HUES6 (cell line): ENCODE measurements around the gene CDA.

ENCODE experiments used
- H3K27ac ChIP-seq: 2 replicates; pipeline ENCODE4 v1.7.0; 2013; ENCODE audit warnings: low read depth, mild to moderate bottlenecking, low read length, inconsistent platforms
- H3K27me3 ChIP-seq: 2 replicates; pipeline ENCODE4 v1.6.1; 2013; ENCODE audit warnings: low read length; ENCODE audit not compliant: control insufficient read depth, insufficient read depth
- H3K36me3 ChIP-seq: 2 replicates; pipeline ENCODE4 v1.6.1; 2013; ENCODE audit warnings: low read length; ENCODE audit not compliant: control insufficient read depth, insufficient read depth
- H3K4me1 ChIP-seq: 2 replicates; pipeline ENCODE4 v1.6.1; 2013; ENCODE audit warnings: low read length; ENCODE audit not compliant: control insufficient read depth, insufficient read depth
- H3K4me3 ChIP-seq: 2 replicates; pipeline ENCODE4 v1.5.1; 2013; ENCODE audit warnings: low read depth, low read length
- H3K9ac ChIP-seq: one replicate; pipeline ENCODE4 v1.6.1; 2013; ENCODE audit warnings: mild to moderate bottlenecking, low read length
- H3K9me3 ChIP-seq: 2 replicates; pipeline ENCODE4 v1.6.1; 2013; ENCODE audit warnings: low read depth, low read length; ENCODE audit not compliant: control insufficient read depth, insufficient read depth

The CDA gene

DNA sequence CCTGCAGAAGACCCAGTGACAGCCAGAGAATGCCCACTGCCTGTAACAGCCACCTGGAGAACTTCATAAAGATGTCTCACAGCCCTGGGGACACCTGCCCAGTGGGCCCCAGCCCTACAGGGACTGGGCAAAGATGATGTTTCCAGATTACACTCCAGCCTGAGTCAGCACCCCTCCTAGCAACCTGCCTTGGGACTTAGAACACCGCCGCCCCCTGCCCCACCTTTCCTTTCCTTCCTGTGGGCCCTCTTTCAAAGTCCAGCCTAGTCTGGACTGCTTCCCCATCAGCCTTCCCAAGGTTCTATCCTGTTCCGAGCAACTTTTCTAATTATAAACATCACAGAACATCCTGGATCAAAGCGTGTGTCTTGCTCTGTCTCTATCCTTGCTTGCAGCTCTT, 29.7 kb downstream of the CDA start:
- peaks cover 11% of the 10 kb centered on the region for H3K4me1 ChIP-seq
- no peak overlapping the region for H3K4me3 ChIP-seq
- no peaks in the 10 kb centered on the region for H3K9me3 ChIP-seq
- no peak overlapping the region for H3K9ac ChIP-seq
- H3K36me3 ChIP-seq, result no peaks in the 10 kb centered on the region
- H3K27ac ChIP-seq, result no peak overlapping the region
- no peaks in the 10 kb centered on the region for H3K27me3 ChIP-seq

DNA sequence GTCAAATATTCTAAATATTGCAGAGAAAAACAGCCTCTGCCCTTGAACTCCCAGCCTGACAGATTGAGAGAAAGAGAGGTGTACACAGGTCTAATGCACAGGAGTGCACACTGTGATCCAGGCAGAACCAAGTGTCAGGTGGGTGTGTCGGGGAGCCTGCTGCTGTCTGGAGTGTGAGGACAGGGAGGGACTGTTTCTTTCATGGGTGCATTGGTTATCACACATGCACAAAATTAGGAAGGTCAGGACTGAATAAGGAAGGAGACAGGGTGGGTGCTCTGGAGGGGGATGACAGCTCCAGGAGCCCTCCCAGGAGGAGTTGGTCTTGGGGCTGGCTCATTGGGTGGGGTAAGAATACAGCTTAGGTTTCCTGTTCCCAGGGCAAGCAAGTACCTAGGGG, 31.1 kb downstream of the CDA start:
- no peak overlapping the region for H3K9ac ChIP-seq
- H3K27ac ChIP-seq, result no peak overlapping the region
- H3K4me3 ChIP-seq, result no peak overlapping the region

GRCh38 chr1:20621012-20621411, 32.1 kb downstream of the CDA start:
- Histone ChIP-seq H3K27me3 (no peaks in the 10 kb centered on the region), H3K4me3 (no peak overlapping the region), H3K27ac (no peak overlapping the region), H3K9me3 (no peaks in the 10 kb centered on the region), H3K4me1 (peaks cover 11% of the 10 kb centered on the region), H3K9ac (no peak overlapping the region), H3K36me3 (no peaks in the 10 kb centered on the region)

More for the DNA sequence above, 31.1 kb downstream of the CDA start:
- Histone ChIP-seq H3K9me3 (no peaks in the 10 kb centered on the region), H3K36me3 (no peaks in the 10 kb centered on the region), H3K4me1 (peaks cover 6% of the 10 kb centered on the region), H3K27me3 (no peaks in the 10 kb centered on the region)

DNA sequence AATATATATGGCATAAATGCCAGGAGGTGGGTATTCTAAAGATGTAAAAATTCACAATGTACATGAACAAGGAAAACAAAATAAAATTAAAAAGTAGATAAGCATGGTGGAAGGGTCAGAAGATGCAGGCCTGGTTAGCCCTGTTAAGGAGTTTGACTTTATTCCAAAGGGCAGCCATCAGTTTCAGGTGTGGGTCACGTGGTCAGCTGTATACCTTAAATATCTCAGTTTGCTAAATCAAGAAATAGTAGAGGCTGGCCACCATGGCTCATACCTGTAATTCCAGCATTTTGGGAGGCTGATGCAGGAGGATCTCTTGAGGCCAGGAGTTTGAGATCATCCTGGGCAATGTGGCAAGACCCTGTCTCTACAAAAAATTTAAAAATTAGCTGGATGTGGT, 35.8 kb downstream of the CDA start:
- peak overlapping the region; percentile 78 for H3K9ac ChIP-seq
- peak overlapping the region; percentile 87 for H3K27ac ChIP-seq
- no peaks in the 10 kb centered on the region; the same call in 1 of the 2 replicates for H3K36me3 ChIP-seq
- peaks cover 19% of the 10 kb centered on the region for H3K9me3 ChIP-seq
- H3K27me3 ChIP-seq, result no peaks in the 10 kb centered on the region
- peaks cover 11% of the 10 kb centered on the region for H3K4me1 ChIP-seq
- 0 out of 2 replicates have a peak overlapping the region, but pooled peaks have one; percentile 42 for H3K4me3 ChIP-seq

GRCh38 chr1:20625176-20626097, 36.5 kb downstream of the CDA start:
- peaks cover 23% of the 10 kb centered on the region for H3K9me3 ChIP-seq
- peak overlapping the region; percentile 78 for H3K9ac ChIP-seq
- H3K27me3 ChIP-seq, result no peaks in the 10 kb centered on the region
- H3K27ac ChIP-seq, result peak overlapping the region; percentile 87
- H3K4me3 ChIP-seq, result peak overlapping the region; percentile 42
- H3K36me3 ChIP-seq, result no peaks in the 10 kb centered on the region; the same call in 1 of the 2 replicates
- H3K4me1 ChIP-seq, result peaks cover 11% of the 10 kb centered on the region

DNA sequence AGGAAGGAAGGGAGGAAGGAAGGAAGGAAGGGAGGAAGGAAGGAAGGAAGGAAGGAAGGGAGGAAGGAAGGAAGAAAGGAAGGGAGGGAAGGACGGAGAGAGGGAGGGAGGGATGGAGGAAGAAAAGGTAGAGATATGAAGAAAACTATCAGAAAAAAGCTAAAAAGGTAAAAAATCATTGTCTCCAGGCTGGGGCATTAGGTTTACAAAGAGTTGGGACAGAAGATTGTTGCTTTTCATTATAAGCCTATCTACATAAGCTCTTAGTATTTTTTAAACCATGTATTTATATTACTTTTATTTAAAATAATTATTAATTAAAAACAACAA, 37.2 kb downstream of the CDA start:
- Histone ChIP-seq H3K27ac (peak overlapping the region; percentile 87), H3K27me3 (no peaks in the 10 kb centered on the region), H3K9ac (peak overlapping the region; percentile 78), H3K4me3 (peak overlapping the region; percentile 42; the same call in 1 of the 2 replicates), H3K36me3 (no peaks in the 10 kb centered on the region; the same call in 1 of the 2 replicates), H3K4me1 (peaks cover 11% of the 10 kb centered on the region), H3K9me3 (peaks cover 28% of the 10 kb centered on the region)

DNA sequence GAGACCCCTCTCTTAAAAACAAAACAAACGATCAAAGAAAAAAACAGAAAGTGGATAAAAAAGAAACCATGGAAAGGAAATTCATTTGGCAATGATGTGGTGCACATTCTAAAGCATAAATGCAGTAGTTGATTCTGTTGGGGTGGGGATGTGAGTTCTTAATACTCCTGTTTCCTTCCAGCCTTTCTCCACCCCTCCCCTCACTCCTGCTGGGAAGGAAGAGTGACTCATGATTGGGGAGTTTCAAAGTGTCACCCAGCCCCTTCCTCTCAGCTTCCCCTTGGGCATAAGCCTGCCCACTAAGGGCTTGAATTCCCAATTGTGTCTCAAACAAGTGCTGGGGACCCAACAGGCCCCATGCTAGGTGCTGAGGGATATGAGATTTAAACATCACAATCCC, 37.6 kb downstream of the CDA start:
- Histone ChIP-seq H3K9ac (peak overlapping the region; percentile 17), H3K4me1 (peaks cover 11% of the 10 kb centered on the region), H3K27me3 (no peaks in the 10 kb centered on the region), H3K4me3 (no peak overlapping the region), H3K9me3 (peaks cover 30% of the 10 kb centered on the region), H3K27ac (peak overlapping the region; percentile 30; the same call in 1 of the 2 replicates), H3K36me3 (no peaks in the 10 kb centered on the region; the same call in 1 of the 2 replicates)

GRCh38 chr1:20630729-20631128, 41.8 kb downstream of the CDA start:
- H3K27me3 ChIP-seq, result no peaks in the 10 kb centered on the region
- H3K4me1 ChIP-seq, result peaks cover 13% of the 10 kb centered on the region
- no peak overlapping the region for H3K27ac ChIP-seq
- H3K9me3 ChIP-seq, result peaks cover 30% of the 10 kb centered on the region
- H3K9ac ChIP-seq, result no peak overlapping the region
- no peak overlapping the region for H3K4me3 ChIP-seq
- H3K36me3 ChIP-seq, result no peaks in the 10 kb centered on the region; the same call in 1 of the 2 replicates

DNA sequence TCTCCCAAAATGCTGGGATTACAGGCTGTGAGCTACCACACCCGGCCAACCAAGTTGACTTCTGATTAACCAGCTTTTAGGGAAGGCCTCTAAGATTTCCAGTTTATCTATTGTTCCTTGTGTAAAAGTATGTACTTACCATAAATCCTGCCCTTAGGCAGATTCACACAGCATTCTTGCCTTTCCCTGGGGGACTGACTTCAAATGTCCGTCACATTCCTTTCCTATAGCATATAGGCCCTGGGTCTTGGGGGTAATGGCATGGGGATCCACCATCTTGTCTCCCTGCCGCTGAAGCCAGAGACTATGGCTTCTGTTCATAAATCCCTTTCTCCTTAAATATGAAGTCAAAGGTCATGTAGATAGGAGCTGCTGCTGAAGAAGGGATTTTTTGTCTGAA, 43.5 kb downstream of the CDA start:
- Histone ChIP-seq H3K9me3 (peaks cover 24% of the 10 kb centered on the region), H3K27ac (no peak overlapping the region), H3K9ac (no peak overlapping the region), H3K27me3 (no peaks in the 10 kb centered on the region), H3K4me1 (peaks cover 10% of the 10 kb centered on the region), H3K4me3 (no peak overlapping the region), H3K36me3 (peaks cover 2% of the 10 kb centered on the region)

- H3K4me3 ChIP-seq, result peak within 1 kb of the TSS; percentile 70
- peak within 1 kb of the TSS; percentile 27; the same call in 1 of the 2 replicates for H3K27ac ChIP-seq
- peaks cover 12% of the 10 kb centered on the region for H3K36me3 ChIP-seq
- no peaks in the 10 kb centered on the region for H3K27me3 ChIP-seq
- peaks cover 14% of the 10 kb centered on the region; the same call in 1 of the 2 replicates for H3K9me3 ChIP-seq
- peak within 1 kb of the TSS; percentile 79 for H3K9ac ChIP-seq
- peaks cover 10% of the 10 kb centered on the region for H3K4me1 ChIP-seq
These were observed 44.5 kb downstream of the CDA start, which contains the start of gene PINK1 for GRCh38 chr1:20633190-20634064. Gene PINK1, plus strand, starts transcription at chr1:20633458. Its CDS starts 91 bp downstream, at chr1:20633549.
